Natural killer cell (primary cell): ENCODE data around the gene LINGO1. TPM values are rescaled to one million over a fixed set of nuclear protein-coding genes. Genes with fewer than 3 reads are reported as not detected.

Source experiments
- ATAC-seq, 3 donors: fragments of 150-1000 bp in 2 of 3; fragments of 200-7000 bp in 1 of 3; cut with Tn5 transposase; 1 replicate in 1 of 3; 2 replicates in 2 of 3; pipeline ENCODE4 v1.10.0; 2021; ENCODE audit warnings: mild to moderate bottlenecking in 2 of 3, moderate library complexity in 2 of 3
- DNase-seq, 2 donors: peaks; one replicate each; pipeline versions ENCODE4 v3.0.0 to v3.0.0-alpha.2; 2013 to 2021; ENCODE audit warnings: mixed read lengths in 1 of 2
- H3K27ac ChIP-seq: one replicate; pipeline ENCODE4 v1.5.1; 2013; ENCODE audit warnings: mild to moderate bottlenecking, low read length
- H3K27me3 ChIP-seq: one replicate; pipeline ENCODE4 v1.6.1; 2013; ENCODE audit warnings: low read length; ENCODE audit not compliant: control insufficient read depth, insufficient read depth
- H3K36me3 ChIP-seq: one replicate; pipeline ENCODE4 v1.6.1; 2013; ENCODE audit warnings: low read length; ENCODE audit not compliant: control insufficient read depth, insufficient read depth
- H3K4me1 ChIP-seq: one replicate; pipeline ENCODE4 v1.6.1; 2013; ENCODE audit warnings: low read length; ENCODE audit not compliant: control insufficient read depth, insufficient read depth
- H3K4me3 ChIP-seq: one replicate; pipeline ENCODE4 v1.5.1; 2013; ENCODE audit warnings: low read length
- H3K9me3 ChIP-seq: one replicate; pipeline ENCODE4 v1.6.1; 2013; ENCODE audit warnings: low read length; ENCODE audit not compliant: control insufficient read depth, insufficient read depth
- H3K27ac Mint-ChIP-seq, 2 donors: one replicate each; pipeline ENCODE4 v1.8.0; 2022; ENCODE audit warnings: mild to moderate bottlenecking in 2 of 2, mixed read lengths in 2 of 2, moderate library complexity in 1 of 2
- H3K27me3 Mint-ChIP-seq, 2 donors: one replicate each; pipeline ENCODE4 v1.8.0; 2022; ENCODE audit warnings: low read depth in 2 of 2, mixed read lengths in 2 of 2
- H3K36me3 Mint-ChIP-seq: one replicate; pipeline ENCODE4 v1.8.0; 2022; ENCODE audit warnings: mixed read lengths
- H3K4me1 Mint-ChIP-seq, 2 donors: one replicate each; pipeline ENCODE4 v1.8.0; 2022; ENCODE audit warnings: mixed read lengths in 2 of 2
- H3K4me3 Mint-ChIP-seq: one replicate; pipeline ENCODE4 v1.8.0; 2022; ENCODE audit warnings: mild to moderate bottlenecking, moderate library complexity, mixed read lengths
- H3K9me3 Mint-ChIP-seq, 2 donors: one replicate each; pipeline ENCODE4 v1.8.0; 2022; ENCODE audit warnings: mixed read lengths in 2 of 2
- CTCF ChIP-seq: fragments of 200-600 bp; IDR thresholded peaks from one replicate; pipeline ENCODE4 v1.8.0; 2022; ENCODE audit warnings: antibody characterized with exemption
- WGBS: methylation state at CpG from one replicate; pipeline ENCODE4 v1.1.7; 2013; ENCODE audit warnings: missing lambda C conversion rate; ENCODE audit not compliant: insufficient coverage; 5-methylcytosine and 5-hydroxymethylcytosine counted together
- intact Hi-C: fragments of 100-400 bp; cut with micrococcal nuclease; formaldehyde crosslinking; loops from one replicate; pipeline ENCODE4 v1.14.2; 2022
- total RNA-seq, 4 donors: library from RNA; stranded (reverse); fragments of 120-200 nt in 1 of 4; gene quantifications; one replicate each; pipeline versions ENCODE4 v1.2.3 to v1.2.4, GENCODE V29; 2013 to 2022

The LINGO1 gene
- total RNA-seq, 3 donors from 2014 or later (not counting 1 experiment from before 2014, with no cell fraction given), result not detected

- Histone ChIP-seq H3K9me3 (no peaks in the 10 kb centered on the region), H3K27me3 (no peaks in the 10 kb centered on the region), H3K4me3 (no peak overlapping the region), H3K36me3 (no peaks in the 10 kb centered on the region), H3K27ac (no peak overlapping the region), H3K4me1 (no peaks in the 10 kb centered on the region)
- intact Hi-C loops, result no loop called here
- 87% methylated on average over 5 of the region's 6 CpGs for WGBS
- no peak for DNase-seq
- peaks cover 0 to 2% of the 10 kb centered on the region in 2 donors for H3K4me1 Mint-ChIP-seq
- no peak for ATAC-seq
- H3K27me3 Mint-ChIP-seq, result peaks cover 7 to 10% of the 10 kb centered on the region in 2 donors
- H3K4me3 Mint-ChIP-seq, result no peak overlapping the region
- no peaks in the 10 kb centered on the region for H3K9me3 Mint-ChIP-seq
- TF ChIP-seq CTCF, result no peak
- H3K36me3 Mint-ChIP-seq, result no peaks in the 10 kb centered on the region
- no peak overlapping the region for H3K27ac Mint-ChIP-seq
Observed at GRCh38 chr15:77574521-77575202, 58.0 kb downstream of the LINGO1 start.

GRCh38 chr15:77573802-77574201, 58.9 kb downstream of the LINGO1 start:
- no peaks in the 10 kb centered on the region for H3K36me3 Mint-ChIP-seq
- H3K27ac ChIP-seq, result no peak overlapping the region
- 56% methylated on average over 4 of the region's 4 CpGs for WGBS

GRCh38 chr15:77572186-77572585, 60.5 kb downstream of the LINGO1 start:
- Histone ChIP-seq H3K4me3 (no peak overlapping the region), H3K36me3 (no peaks in the 10 kb centered on the region), H3K4me1 (peaks cover 3% of the 10 kb centered on the region), H3K27ac (no peak overlapping the region), H3K9me3 (no peaks in the 10 kb centered on the region), H3K27me3 (no peaks in the 10 kb centered on the region)
- peaks cover 0 to 5% of the 10 kb centered on the region in 2 donors for H3K4me1 Mint-ChIP-seq
- H3K9me3 Mint-ChIP-seq, result no peaks in the 10 kb centered on the region
- H3K27ac Mint-ChIP-seq, result no peak overlapping the region
- ATAC-seq, result no peak
- H3K27me3 Mint-ChIP-seq, result peaks cover 10 to 12% of the 10 kb centered on the region in 2 donors
- no peak overlapping the region for H3K4me3 Mint-ChIP-seq
- TF ChIP-seq CTCF, result no peak
- intact Hi-C loops, result no loop called here
- DNase-seq, result no peak
- 80% methylated on average over 4 of the region's 4 CpGs for WGBS
- no peaks in the 10 kb centered on the region for H3K36me3 Mint-ChIP-seq

More at GRCh38 chr15:77573802-77574201, 58.9 kb downstream of the LINGO1 start:
- Mint-ChIP-seq H3K27me3 (peaks cover 12% of the 10 kb centered on the region in 2 donors), H3K4me1 (peaks cover 0 to 5% of the 10 kb centered on the region in 2 donors), H3K27ac (no peak overlapping the region), H3K9me3 (no peaks in the 10 kb centered on the region), H3K4me3 (no peak overlapping the region)
- no peak for DNase-seq
- Histone ChIP-seq H3K36me3 (no peaks in the 10 kb centered on the region), H3K4me1 (peaks cover 3% of the 10 kb centered on the region), H3K4me3 (no peak overlapping the region), H3K9me3 (no peaks in the 10 kb centered on the region), H3K27me3 (no peaks in the 10 kb centered on the region)
- no peak for ATAC-seq
- TF ChIP-seq CTCF, result no peak
- intact Hi-C loops, result no loop called here

GRCh38 chr15:77571741-77572140, 61.0 kb downstream of the LINGO1 start:
- ATAC-seq (no peak), DNase-seq (no peak)
- peaks cover 3% of the 10 kb centered on the region for H3K4me1 ChIP-seq
- H3K9me3 ChIP-seq, result no peaks in the 10 kb centered on the region
- H3K4me3 Mint-ChIP-seq, result no peak overlapping the region
- peaks cover 10 to 12% of the 10 kb centered on the region in 2 donors for H3K27me3 Mint-ChIP-seq
- no peaks in the 10 kb centered on the region for H3K9me3 Mint-ChIP-seq
- no peak for TF ChIP-seq CTCF
- H3K27ac Mint-ChIP-seq, result no peak overlapping the region
- WGBS, result 94% methylated on average over 15 of the region's 15 CpGs
- H3K4me3 ChIP-seq, result no peak overlapping the region
- no peaks in the 10 kb centered on the region for H3K36me3 Mint-ChIP-seq
- no peak overlapping the region for H3K27ac ChIP-seq
- H3K27me3 ChIP-seq, result no peaks in the 10 kb centered on the region
- H3K36me3 ChIP-seq, result no peaks in the 10 kb centered on the region
- peaks cover 0 to 5% of the 10 kb centered on the region in 2 donors for H3K4me1 Mint-ChIP-seq
- intact Hi-C loops, result no loop called here
